A549 (cell line): ENCODE data around the gene PGM2.

Experiments
- ATOH8 ChIP-seq: fragments of 250-450 bp; sonication (Bioruptor Pico); IDR thresholded peaks from 2 replicates; pipeline ENCODE4 v1.5.0; 2020; ENCODE audit warnings: low read depth, mild to moderate bottlenecking, moderate library complexity
- BHLHE40 ChIP-seq: IDR thresholded peaks from 2 replicates; pipeline ENCODE4 v1.6.1; 2012; ENCODE audit warnings: low read depth, low read length, inconsistent platforms
- CTCF ChIP-seq: fragments of >200 bp; sonication (Bioruptor Twin); formaldehyde crosslinking; IDR thresholded peaks from 3 replicates; pipeline ENCODE4 v1.5.1; 2016
- EP300 ChIP-seq, 2 experiments: fragments of >200 bp; sonication (Bioruptor Twin); formaldehyde crosslinking; IDR thresholded peaks; 2 replicates in 1 of 2; 3 replicates in 1 of 2; pipeline ENCODE4 v1.6.1; 2016 to 2017
- HDAC2 ChIP-seq: fragments of 200-600 bp; sonication (generic); IDR thresholded peaks from 2 replicates; pipeline ENCODE4 v1.6.1; 2016
- JUN ChIP-seq, 2 experiments: fragments of >200 bp; sonication (Bioruptor Twin); formaldehyde crosslinking; IDR thresholded peaks; 2 replicates in 1 of 2; 3 replicates in 1 of 2; pipeline ENCODE4 v1.6.1; 2016 to 2017
- JUNB ChIP-seq: fragments of >200 bp; sonication (Bioruptor Twin); formaldehyde crosslinking; IDR thresholded peaks from 2 replicates; pipeline ENCODE4 v1.6.1; 2016
- PHF8 ChIP-seq: fragments of 200-600 bp; sonication (generic); IDR thresholded peaks from 2 replicates; pipeline ENCODE4 v1.6.1; 2016; ENCODE audit warnings: low read depth, mild to moderate bottlenecking, antibody characterized with exemption, moderate library complexity, borderline replicate concordance
- POLR2A ChIP-seq: IDR thresholded peaks from 2 replicates; pipeline ENCODE4 v1.6.1; 2012; ENCODE audit warnings: mild to moderate bottlenecking, low read length
- RAD21 ChIP-seq, 2 experiments: fragments of >200 bp in 1 of 2; sonication (Bioruptor Twin) in 1 of 2; formaldehyde crosslinking in 1 of 2; IDR thresholded peaks in 1 of 2; conservative IDR thresholded peaks in 1 of 2; 2 replicates in 1 of 2; 3 replicates in 1 of 2; pipeline ENCODE4 v1.6.1; 2012 to 2018; ENCODE audit warnings: inconsistent platforms in 1 of 2
- REST ChIP-seq: fragments of 200-600 bp; sonication (generic); IDR thresholded peaks from 2 replicates; pipeline ENCODE4 v1.6.1; 2016; ENCODE audit warnings: antibody characterized with exemption, mild to moderate bottlenecking, moderate library complexity
- SMC3 ChIP-seq: fragments of >200 bp; sonication (Bioruptor Twin); formaldehyde crosslinking; IDR thresholded peaks from 3 replicates; pipeline ENCODE4 v1.6.1; 2018; ENCODE audit warnings: inconsistent platforms

GRCh38 chr4:37885496-37885895 is 59.0 kb downstream of the PGM2 start:
- TF ChIP-seq EP300 (IDR thresholded peaks at IDR 0.05) (no peak), REST (no peak), JUN (IDR thresholded peaks at IDR 0.05) (no peak), CTCF (no peak), SMC3 (no peak), POLR2A (no peak), HDAC2 (no peak), ATOH8 (no peak), PHF8 (no peak), RAD21 (conservative IDR thresholded peaks at IDR 0.05 in 1 of 2, IDR thresholded peaks at IDR 0.05 in 1 of 2) (no peak), BHLHE40 (no peak), JUNB (no peak)
